ENCODE data around the gene WEE2. TPM values are rescaled to one million over a fixed set of nuclear protein-coding genes. Genes with fewer than 3 reads are reported as not detected.

The WEE2 gene
- total RNA-seq, 1 experiment from 2014 or later: not detected

GRCh38 chr7:141666071-141666470 is 42.1 kb upstream of the WEE2 start:
- intact Hi-C loops (cut with micrococcal nuclease; ENCODE audit: unreplicated experiment) (no loop called here), in situ Hi-C loops (cut with HindIII; ENCODE audit: low pct_unique_long_range_greater_than_20kb, low sequenced_read_pairs) (no loop called here)
- Histone ChIP-seq H3K27me3 (ENCODE audit: control insufficient read depth, insufficient read depth, low read length) (no peaks in the 10 kb centered on the region), H3K36me3 (ENCODE audit: control insufficient read depth, insufficient read depth, low read length) (no peaks in the 10 kb centered on the region), H3K4me1 (ENCODE audit: control insufficient read depth, insufficient read depth, low read length) (no peaks in the 10 kb centered on the region), H3K4me3 (ENCODE audit: low read depth in 2 of 2, low read length in 2 of 2) (no peak overlapping the region), H3K27ac (ENCODE audit: low read length) (no peak overlapping the region), H3K9me3 (ENCODE audit: control insufficient read depth, insufficient read depth, low read depth, low read length) (no peaks in the 10 kb centered on the region)
- CTCF ChIA-PET: no interaction called here
- ATAC-seq: no peak
- no TSS peak for BruUV-seq (replicated peaks)
- POLR2A ChIA-PET: no interaction called here
- TF ChIP-seq CTCF (IDR thresholded peaks at IDR 0.05): no peak
- no peak for DNase-seq (ENCODE audit: low read depth, low spot score)

DNA sequence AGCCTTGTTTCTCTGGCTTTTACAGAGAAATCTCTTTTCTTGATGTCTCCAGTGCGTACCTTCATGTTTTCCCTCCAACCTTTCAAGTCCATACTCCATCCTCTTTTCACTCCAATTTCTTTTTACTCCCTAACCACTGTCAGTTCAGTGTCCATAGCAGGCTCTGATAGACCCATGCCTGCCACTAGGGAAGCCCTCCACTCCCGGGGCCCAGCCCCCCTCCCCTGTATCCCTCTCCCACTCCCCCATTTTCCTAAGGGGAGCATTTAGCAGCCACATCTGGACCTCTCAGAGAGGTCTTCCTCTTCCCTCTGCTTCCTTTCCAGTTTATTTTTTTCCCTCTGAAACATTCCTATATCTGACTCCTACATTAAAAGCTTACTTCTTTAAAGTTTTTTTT is 39.3 kb upstream of the WEE2 start:
- DNase-seq (ENCODE audit: low read depth, low spot score) (no peak), ATAC-seq (no peak)
- in situ Hi-C loops (cut with HindIII; ENCODE audit: low pct_unique_long_range_greater_than_20kb, low sequenced_read_pairs) (no loop called here), intact Hi-C loops (cut with micrococcal nuclease; ENCODE audit: unreplicated experiment) (no loop called here)
- ChIA-PET POLR2A (no interaction called here), CTCF (no interaction called here)
- BruUV-seq (replicated peaks): no TSS peak
- H3K27ac ChIP-seq (ENCODE audit: low read length): no peak overlapping the region
- TF ChIP-seq POLR2AphosphoS5 (IDR thresholded peaks at IDR 0.05; ENCODE audit: low read depth, low read length) (no peak), SIN3A (IDR thresholded peaks at IDR 0.05; ENCODE audit: borderline replicate concordance, insufficient read depth, low read depth, low read length) (no peak), CTCF (IDR thresholded peaks at IDR 0.05) (no peak), REST (IDR thresholded peaks at IDR 0.05; ENCODE audit: insufficient read depth in 1 of 2, low read depth in 2 of 2, low read length in 1 of 2) (no peak), TCF7L2 (IDR thresholded peaks at IDR 0.05; ENCODE audit: low read depth, low read length) (no peak)
- no peaks in the 10 kb centered on the region for H3K9me3 ChIP-seq (ENCODE audit: control insufficient read depth, insufficient read depth, low read depth, low read length)
- no peaks in the 10 kb centered on the region for H3K36me3 ChIP-seq (ENCODE audit: control insufficient read depth, insufficient read depth, low read length)
- H3K4me1 ChIP-seq (ENCODE audit: control insufficient read depth, insufficient read depth, low read length): no peaks in the 10 kb centered on the region
- no peak overlapping the region for H3K4me3 ChIP-seq (ENCODE audit: low read depth in 2 of 2, low read length in 2 of 2)
- no peaks in the 10 kb centered on the region for H3K27me3 ChIP-seq (ENCODE audit: control insufficient read depth, insufficient read depth, low read length)
